K562 (cell line): Measurements from ENCODE around the gene PAQR6. TPM values are rescaled to one million over a fixed set of nuclear protein-coding genes. Genes with fewer than 3 reads are reported as not detected.
A peak's percentile ranks its signal among the peaks of the same experiment; 100 is the strongest.

ENCODE experiments used
- ARNT ChIP-seq, 2 experiments: fragments of 450-650 bp; IDR thresholded peaks; 2 replicates each; pipeline ENCODE4 v1.6.1; 2016; ENCODE audit warnings: mild to moderate bottlenecking in 1 of 2
- ETS2 ChIP-seq: IDR thresholded peaks from 2 replicates; pipeline ENCODE4 v1.6.1; 2016; ENCODE audit warnings: borderline replicate concordance, missing genetic modification characterization, mild to moderate bottlenecking, moderate library complexity, missing compliant biosample characterization; ENCODE audit not compliant: poor library complexity, severe bottlenecking
- ETV6 ChIP-seq, 3 experiments: fragments of 150-350 bp in 1 of 3; sonication (generic) in 1 of 3; formaldehyde crosslinking in 1 of 3; IDR thresholded peaks; 2 replicates each; pipeline versions ENCODE4 v1.6.1 to v1.8.0; 2014 to 2022; ENCODE audit warnings: borderline replicate concordance in 2 of 3, low read depth in 2 of 3, antibody characterized with exemption in 1 of 3, low read length in 1 of 3, mild to moderate bottlenecking in 1 of 3, missing genetic modification reagents in 1 of 3
- FOXA3 ChIP-seq, 2 experiments: fragments of 450-650 bp in 1 of 2; sonication (generic) in 1 of 2; formaldehyde crosslinking; IDR thresholded peaks in 1 of 2; conservative IDR thresholded peaks in 1 of 2; 2 replicates each; pipeline versions ENCODE4 v1.4.0 to v1.8.0; 2020 to 2022; ENCODE audit warnings: mild to moderate bottlenecking in 2 of 2, missing genetic modification reagents in 1 of 2
- FOXJ3 ChIP-seq: sonication (generic); formaldehyde crosslinking; IDR thresholded peaks from 2 replicates; pipeline ENCODE4 v1.4.0; 2020; ENCODE audit warnings: mild to moderate bottlenecking, missing genetic modification reagents
- HNRNPUL1 ChIP-seq: fragments of 200-400 bp; formaldehyde crosslinking; IDR thresholded peaks from 2 replicates; pipeline ENCODE4 v1.6.1; 2017; ENCODE audit warnings: low read length
- KAT2B ChIP-seq: IDR thresholded peaks from one replicate; pipeline ENCODE4 v1.6.1; 2012; ENCODE audit warnings: low read depth, mild to moderate bottlenecking, control low read depth, inconsistent platforms, low read length, moderate library complexity
- KLF6 ChIP-seq: fragments of 250-450 bp; sonication (Bioruptor Pico); IDR thresholded peaks from 2 replicates; pipeline ENCODE4 v1.4.0; 2020; ENCODE audit warnings: mild to moderate bottlenecking, moderate library complexity, borderline replicate concordance
- L3MBTL2 ChIP-seq: fragments of 450-650 bp; IDR thresholded peaks from 2 replicates; pipeline ENCODE4 v1.6.1; 2016; ENCODE audit warnings: mild to moderate bottlenecking, moderate library complexity
- MCM7 ChIP-seq, 2 experiments: fragments of 450-650 bp; IDR thresholded peaks; 2 replicates each; pipeline ENCODE4 v1.6.1; 2016 to 2018
- MEF2D ChIP-seq: conservative IDR thresholded peaks from 2 replicates; pipeline ENCODE4 v1.6.1; 2016; ENCODE audit warnings: low read depth, missing genetic modification characterization, missing compliant biosample characterization
- RB1 ChIP-seq: fragments of 450-650 bp; IDR thresholded peaks from 2 replicates; pipeline ENCODE4 v1.6.1; 2017; ENCODE audit warnings: low read depth, mild to moderate bottlenecking
- RBFOX2 ChIP-seq: fragments of 200-400 bp; formaldehyde crosslinking; IDR thresholded peaks from 2 replicates; pipeline ENCODE4 v1.6.1; 2017; ENCODE audit warnings: low read depth, mild to moderate bottlenecking, low read length, moderate library complexity
- SUPT5H ChIP-seq: fragments of 450-650 bp; IDR thresholded peaks from 2 replicates; pipeline ENCODE4 v1.6.1; 2016
- ZBTB7A ChIP-seq: IDR thresholded peaks from 2 replicates; pipeline ENCODE4 v1.6.1; 2011; ENCODE audit warnings: low read depth, mild to moderate bottlenecking, low read length, moderate library complexity, borderline replicate concordance; ENCODE audit not compliant: control insufficient read depth
- ZFP36 ChIP-seq: fragments of 150-350 bp; IDR thresholded peaks from 2 replicates; pipeline ENCODE4 v1.6.1; 2018; ENCODE audit warnings: low read length, low read depth; ENCODE audit not compliant: partially characterized antibody
- ZNF146 ChIP-seq: IDR thresholded peaks from one replicate; pipeline ENCODE4 v1.6.1; 2018; ENCODE audit warnings: missing compliant biosample characterization; ENCODE audit not compliant: unreplicated experiment
- ZNF707 ChIP-seq: fragments of 250-450 bp; sonication (Bioruptor Pico); conservative IDR thresholded peaks from 2 replicates; pipeline ENCODE4 v1.8.0; 2022; ENCODE audit warnings: inconsistent platforms, mild to moderate bottlenecking, moderate library complexity
- ZNF79 ChIP-seq: fragments of 250-450 bp; sonication (Bioruptor Pico); IDR thresholded peaks from 2 replicates; pipeline ENCODE4 v1.4.0; 2020; ENCODE audit warnings: low read depth, mild to moderate bottlenecking, moderate library complexity
- polyA plus RNA-seq, 8 experiments: library from polyadenylated mRNA; depleted of rRNA in 4 of 8; stranded (reverse) in 5 of 8; unstranded in 3 of 8; fragments of >200 nt; fragmentation: Nextera tagmentation in 2 of 8; fragmentation: Illumina TruSeq in 1 of 8; extraction: Ambion mirVana in 2 of 8; extraction: Trizol in 1 of 8; gene quantifications; 2 replicates each; pipeline versions ENCODE4 v1.2.1 to v1.2.3, GENCODE V29; 2011 to 2014; ENCODE audit warnings: inconsistent platforms in 1 of 8, missing spikeins in 1 of 8
- total RNA-seq, 7 experiments: library from RNA; depleted of rRNA in 6 of 7; stranded (reverse); fragments of >200 nt in 6 of 7; fragmentation: Illumina TruSeq in 2 of 7; extraction: Trizol in 2 of 7; gene quantifications; 2 replicates each; pipeline versions ENCODE4 v1.2.1 to v1.2.3, GENCODE V29; 2011 to 2021; ENCODE audit warnings: low replicate concordance in 1 of 7
- TF ChIP-seq, protein P1 (sequence below): sonication (generic); formaldehyde crosslinking; IDR thresholded peaks from 2 replicates; pipeline ENCODE4 v1.8.0; 2022; ENCODE audit warnings: mild to moderate bottlenecking, missing genetic modification reagents, borderline replicate concordance

The PAQR6 gene
- total and polyA plus RNA-seq, 9 of the 15 experiments (the other 6 are each of a cell fraction or from before 2014, with no cell fraction given) = 0.07 to 1.8 (median 0.62) TPM

DNA sequence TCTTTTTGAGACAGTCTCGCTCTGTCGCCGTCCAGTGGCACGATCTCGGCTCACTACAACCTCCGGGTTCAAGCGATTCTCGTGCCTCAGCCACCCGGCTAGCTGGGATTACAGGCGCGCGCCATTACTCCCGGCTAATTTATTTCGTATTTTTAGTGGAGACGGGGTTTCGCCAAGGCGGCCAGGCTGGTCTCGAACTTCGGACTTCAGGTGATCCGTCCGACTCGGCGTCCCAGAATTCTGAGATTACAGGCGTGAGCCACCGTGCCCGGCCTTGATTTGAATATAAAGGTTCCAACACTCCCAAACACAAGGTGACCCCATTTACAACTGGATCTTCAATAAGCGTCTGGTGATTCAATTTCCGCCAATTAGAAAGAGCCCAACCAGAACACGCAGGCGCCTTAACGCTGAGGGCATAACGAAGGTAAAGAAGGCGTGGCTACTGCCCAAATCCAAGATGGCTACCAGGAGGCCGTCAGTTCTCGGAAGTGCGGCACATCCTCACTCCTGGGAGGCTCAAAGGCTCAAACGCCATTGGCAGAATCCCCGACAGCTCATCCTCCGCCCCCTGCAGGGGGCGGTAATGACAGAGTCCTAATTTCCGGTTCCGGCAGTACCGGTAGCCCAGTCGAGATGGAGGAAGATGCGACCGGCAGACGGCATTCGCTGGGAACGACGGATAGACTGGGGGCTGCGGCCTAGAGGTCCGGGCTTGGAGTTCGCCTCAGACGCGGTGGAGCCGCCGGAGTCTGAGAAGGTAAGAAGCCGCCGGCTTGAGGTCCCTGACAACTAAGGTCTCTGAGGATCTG is 54.2 kb downstream of the PAQR6 start, which contains the start of gene SLC25A44 (continued):
- no peak for TF ChIP-seq ETV6 (IDR thresholded peaks at IDR 0.05; ENCODE audit: borderline replicate concordance in 1 of 2, low read depth in 2 of 2, low read length in 1 of 2)
- TF ChIP-seq ETV6 (CRISPR knock-in tag; IDR thresholded peaks at IDR 0.05; ENCODE audit: borderline replicate concordance) = no peak
- TF ChIP-seq ETS2 (tag) = no peak
- TF ChIP-seq FOXA3 (CRISPR knock-in tag; conservative IDR thresholded peaks at IDR 0.05 in 1 of 2, IDR thresholded peaks at IDR 0.05 in 1 of 2) = no peak
- no peak for TF ChIP-seq ZBTB7A
- peak; percentile 84 for TF ChIP-seq SUPT5H
- no peak for TF ChIP-seq KLF6 (CRISPR knock-in tag)
- peak; percentile 64; the same call in 1 of the 2 replicates for TF ChIP-seq L3MBTL2
- no peak for TF ChIP-seq KAT2B
- TF ChIP-seq FOXJ3 (CRISPR knock-in tag) = no peak
- no peak for TF ChIP-seq ZNF707
- no peak for TF ChIP-seq ZNF146 (CRISPR knock-in tag)
- TF ChIP-seq, protein P1, sequence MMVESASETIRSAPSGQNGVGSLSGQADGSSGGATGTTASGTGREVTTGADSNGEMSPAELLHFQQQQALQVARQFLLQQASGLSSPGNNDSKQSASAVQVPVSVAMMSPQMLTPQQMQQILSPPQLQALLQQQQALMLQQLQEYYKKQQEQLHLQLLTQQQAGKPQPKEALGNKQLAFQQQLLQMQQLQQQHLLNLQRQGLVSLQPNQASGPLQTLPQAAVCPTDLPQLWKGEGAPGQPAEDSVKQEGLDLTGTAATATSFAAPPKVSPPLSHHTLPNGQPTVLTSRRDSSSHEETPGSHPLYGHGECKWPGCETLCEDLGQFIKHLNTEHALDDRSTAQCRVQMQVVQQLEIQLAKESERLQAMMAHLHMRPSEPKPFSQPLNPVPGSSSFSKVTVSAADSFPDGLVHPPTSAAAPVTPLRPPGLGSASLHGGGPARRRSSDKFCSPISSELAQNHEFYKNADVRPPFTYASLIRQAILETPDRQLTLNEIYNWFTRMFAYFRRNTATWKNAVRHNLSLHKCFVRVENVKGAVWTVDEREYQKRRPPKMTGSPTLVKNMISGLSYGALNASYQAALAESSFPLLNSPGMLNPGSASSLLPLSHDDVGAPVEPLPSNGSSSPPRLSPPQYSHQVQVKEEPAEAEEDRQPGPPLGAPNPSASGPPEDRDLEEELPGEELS = 0 out of 2 replicates have a peak, but pooled peaks have one; percentile 17
- TF ChIP-seq RB1 = peak; percentile 23; the same call in 1 of the 2 replicates
- TF ChIP-seq HNRNPUL1 = no peak
- no peak for TF ChIP-seq MCM7 (IDR thresholded peaks at IDR 0.05)
- TF ChIP-seq ARNT (IDR thresholded peaks at IDR 0.05) = no peak
- no peak for TF ChIP-seq ZNF79 (CRISPR knock-in tag)
- TF ChIP-seq MEF2D (tag) = no peak
- TF ChIP-seq RBFOX2 = peak; percentile 89
- no peak for TF ChIP-seq ZFP36
